DMS 273 (cell line): ENCODE measurements around the gene SMPD2.

ENCODE experiments used
- DNase-seq: peaks from one replicate; lab custom pipeline; 2025; ENCODE audit not compliant: unreplicated experiment; lab: John Stamatoyannopoulos, UW

The SMPD2 gene, protein sequence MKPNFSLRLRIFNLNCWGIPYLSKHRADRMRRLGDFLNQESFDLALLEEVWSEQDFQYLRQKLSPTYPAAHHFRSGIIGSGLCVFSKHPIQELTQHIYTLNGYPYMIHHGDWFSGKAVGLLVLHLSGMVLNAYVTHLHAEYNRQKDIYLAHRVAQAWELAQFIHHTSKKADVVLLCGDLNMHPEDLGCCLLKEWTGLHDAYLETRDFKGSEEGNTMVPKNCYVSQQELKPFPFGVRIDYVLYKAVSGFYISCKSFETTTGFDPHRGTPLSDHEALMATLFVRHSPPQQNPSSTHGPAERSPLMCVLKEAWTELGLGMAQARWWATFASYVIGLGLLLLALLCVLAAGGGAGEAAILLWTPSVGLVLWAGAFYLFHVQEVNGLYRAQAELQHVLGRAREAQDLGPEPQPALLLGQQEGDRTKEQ

DNA sequence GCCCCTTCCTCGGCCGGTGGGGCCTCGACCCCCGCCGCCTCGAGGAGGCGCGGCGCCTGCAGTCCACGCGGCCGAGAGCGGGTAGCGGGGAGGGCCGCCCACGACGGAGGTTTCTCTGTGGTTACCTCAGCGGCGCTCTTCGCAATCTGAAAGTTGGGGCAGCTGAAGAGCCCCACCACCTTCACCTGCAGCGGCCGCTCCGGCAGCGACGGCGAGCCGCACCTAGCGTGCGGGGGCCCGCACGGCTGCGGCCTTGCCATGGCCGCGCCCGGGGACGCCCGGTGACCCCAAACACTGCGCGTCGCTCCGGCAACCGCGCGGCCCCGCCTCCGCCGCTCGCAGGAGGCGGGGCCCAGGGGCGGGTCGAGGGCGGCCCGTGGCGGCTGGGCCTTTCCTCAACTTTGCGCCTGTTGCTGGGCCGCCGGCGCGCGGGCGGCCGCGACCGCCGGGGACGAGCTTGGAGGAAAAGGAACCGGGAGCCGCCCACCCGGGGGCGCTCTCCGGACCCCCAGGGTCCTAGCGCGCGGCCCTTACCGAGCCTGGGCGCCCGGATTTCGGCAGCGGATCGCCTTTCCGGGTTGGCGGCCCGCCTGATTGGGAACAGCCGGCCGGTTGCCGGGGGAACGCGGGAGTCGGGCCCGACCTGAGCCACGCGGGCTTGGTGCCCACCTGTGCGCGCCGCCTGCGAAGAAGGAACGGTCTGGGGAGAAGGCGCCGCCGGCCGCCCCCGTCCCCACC lies at the start of gene SMPD2, which contains the start of gene PPIL6:
TSS of gene SMPD2 (plus strand) at position 394 of the 738 bp plus-strand sequence. CDS start 398 bp downstream, outside the sequence.
TSS of gene PPIL6 (minus strand) at position 298 of the 738 bp plus-strand sequence. CDS start at position 260, 38 bp downstream.
- peak; percentile 97 for DNase-seq

DNA sequence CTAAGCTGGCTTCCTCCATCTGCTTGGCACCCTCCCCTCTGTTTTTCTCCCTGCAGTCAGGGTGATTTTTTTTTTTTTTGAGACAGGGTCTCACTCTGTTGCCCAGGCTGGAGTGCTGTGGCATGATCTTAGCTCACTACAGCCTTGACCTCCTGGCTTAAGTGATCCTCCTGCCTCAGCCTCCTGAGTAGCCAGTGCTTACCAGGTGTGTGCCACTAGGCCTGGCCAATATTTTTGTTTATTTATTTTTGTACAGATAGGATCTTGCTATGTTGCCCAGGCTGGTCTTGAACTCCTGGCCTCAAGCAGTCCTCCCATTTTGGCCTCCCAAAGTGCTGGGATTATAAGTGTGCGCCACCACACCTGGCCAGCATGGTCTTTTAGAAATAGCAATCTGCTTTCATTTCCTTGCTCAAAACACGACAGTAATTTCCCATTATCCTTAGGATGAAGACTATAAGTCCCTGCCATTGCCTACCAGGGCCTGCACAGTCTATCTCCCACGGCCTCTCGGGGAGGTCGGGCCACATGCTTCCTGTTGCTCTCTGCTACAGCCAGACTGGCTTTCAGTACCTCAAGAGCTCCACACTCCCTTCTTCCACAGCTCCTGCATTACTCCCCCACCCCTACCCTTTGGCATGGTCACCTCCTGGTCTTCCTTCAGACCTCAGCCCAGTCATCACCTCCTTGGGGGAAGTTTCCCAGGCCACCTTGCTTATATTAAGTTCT lies 47.2 kb upstream of the SMPD2 start:
- DNase-seq: no peak

GRCh38 chr6:109393886-109394281 lies 46.6 kb upstream of the SMPD2 start:
- no peak for DNase-seq

DNA sequence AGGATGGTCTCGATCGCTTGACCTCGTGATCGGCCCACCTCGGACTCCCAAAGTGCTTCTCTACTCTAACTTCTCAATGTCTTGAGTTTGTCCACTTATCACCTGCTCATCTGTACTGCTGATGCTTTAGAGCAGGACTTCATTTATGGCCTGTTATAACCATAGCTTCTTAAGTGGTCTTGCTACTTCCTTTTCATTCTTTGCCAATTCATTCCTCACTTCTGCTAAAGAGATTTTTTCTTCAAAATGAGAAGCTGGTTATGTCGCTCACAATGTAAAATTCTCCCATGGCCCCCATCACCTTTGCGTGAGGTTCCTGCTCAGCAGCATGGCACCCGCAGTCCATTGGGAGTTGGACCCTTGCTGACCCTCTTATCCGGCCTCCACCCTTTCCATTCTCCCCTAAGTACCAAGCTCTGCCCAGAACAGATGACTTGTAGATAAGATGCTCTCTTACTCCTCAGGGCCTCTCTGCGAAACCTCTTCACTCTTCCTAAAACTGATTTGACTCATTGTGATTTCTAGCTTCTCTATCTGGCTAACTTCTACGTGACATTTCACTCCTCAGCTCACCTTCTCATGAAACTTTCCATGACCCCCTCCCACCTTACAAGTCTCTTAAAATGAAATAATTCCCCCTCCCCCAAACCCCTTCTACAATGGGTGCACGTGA lies 44.3 kb upstream of the SMPD2 start:
- DNase-seq: no peak

DNA sequence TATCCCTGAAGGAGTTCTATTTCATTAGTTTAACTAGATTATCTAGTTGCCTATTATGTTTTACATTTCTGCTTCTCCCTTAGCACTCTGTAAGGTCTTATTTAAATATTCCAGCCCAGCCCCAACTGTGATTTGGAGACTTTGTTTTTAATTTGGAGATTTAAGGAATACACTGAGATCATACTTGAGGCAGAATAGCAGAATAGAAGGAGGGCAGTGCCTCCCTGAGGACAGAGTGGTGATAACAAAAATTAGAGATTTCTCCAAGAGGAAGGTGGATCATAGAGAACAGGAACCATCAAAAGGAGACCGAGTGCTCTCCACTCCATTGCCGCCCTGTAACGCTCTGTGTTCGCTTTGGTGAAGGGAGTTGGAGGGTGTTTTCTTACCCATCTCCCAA lies 43.5 kb upstream of the SMPD2 start:
- no peak for DNase-seq

DNA sequence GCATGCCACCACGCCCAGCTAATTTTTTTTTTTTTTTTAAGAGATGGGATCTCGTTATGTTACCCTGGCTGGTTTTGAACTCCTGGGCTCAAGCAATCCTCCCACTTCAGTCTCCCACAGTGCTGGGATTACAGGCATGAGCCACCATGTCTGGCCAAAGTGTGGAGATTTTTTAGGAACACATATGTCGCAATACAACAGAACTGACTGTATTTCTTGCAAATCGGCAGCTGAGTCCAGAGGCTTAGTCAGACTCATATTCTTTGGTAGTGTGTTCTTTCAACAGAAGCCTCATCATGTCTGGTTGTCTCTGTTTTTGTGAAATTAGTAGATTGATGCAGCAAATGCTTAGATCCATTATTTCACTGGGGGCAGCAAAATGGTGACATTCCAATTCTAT lies 34.3 kb upstream of the SMPD2 start:
- no peak for DNase-seq

- DNase-seq: no peak
These were observed 29.5 kb upstream of the SMPD2 start for GRCh38 chr6:109411034-109411433.

DNA sequence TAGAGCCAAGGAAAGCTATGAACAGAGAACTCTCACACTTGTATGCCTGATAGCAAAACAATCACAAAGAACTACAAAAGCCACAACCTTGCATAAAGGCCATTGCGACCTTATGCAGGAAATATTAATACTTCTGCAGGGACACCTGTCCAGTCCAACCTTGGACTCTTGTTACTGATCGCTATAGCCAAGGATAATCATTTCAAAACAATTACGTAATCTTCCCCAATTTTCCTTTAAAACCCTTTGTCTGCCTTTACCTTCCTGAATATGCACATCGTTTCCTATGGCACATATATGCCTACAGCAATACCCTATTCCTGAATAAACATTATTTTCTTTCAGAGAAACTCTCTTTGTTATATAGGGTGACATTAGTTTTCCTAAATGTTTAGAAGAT lies 22.9 kb upstream of the SMPD2 start:
- no peak for DNase-seq

- DNase-seq: no peak
These were observed 19.8 kb upstream of the SMPD2 start for GRCh38 chr6:109420751-109421150.

- no peak for DNase-seq
These were observed 19.3 kb upstream of the SMPD2 start for GRCh38 chr6:109421184-109421583.

- DNase-seq: no peak
These were observed 15.6 kb upstream of the SMPD2 start for GRCh38 chr6:109424946-109425345.

GRCh38 chr6:109428889-109429477 lies 11.5 kb upstream of the SMPD2 start:
- DNase-seq: peak; percentile 34

DNA sequence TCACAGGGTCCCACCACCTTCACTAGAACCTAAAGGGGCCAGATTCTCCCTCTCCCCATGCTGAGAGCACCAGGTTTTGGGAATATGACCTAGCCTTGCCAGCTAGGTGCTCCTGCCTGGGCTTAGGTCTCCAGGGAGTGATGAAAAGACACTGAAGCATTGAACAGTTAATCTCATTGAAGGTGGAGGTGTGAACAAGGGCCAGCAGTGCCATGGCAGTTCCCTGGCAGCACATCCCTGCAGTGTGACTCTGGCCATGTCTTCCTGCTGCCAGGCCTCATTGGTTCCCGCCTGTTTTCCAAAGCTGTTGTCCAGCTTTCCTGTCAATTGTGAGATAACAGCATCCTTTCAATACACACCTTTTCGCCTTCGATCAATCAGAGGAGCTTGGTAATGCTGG lies 11.0 kb upstream of the SMPD2 start:
- DNase-seq: no peak

DNA sequence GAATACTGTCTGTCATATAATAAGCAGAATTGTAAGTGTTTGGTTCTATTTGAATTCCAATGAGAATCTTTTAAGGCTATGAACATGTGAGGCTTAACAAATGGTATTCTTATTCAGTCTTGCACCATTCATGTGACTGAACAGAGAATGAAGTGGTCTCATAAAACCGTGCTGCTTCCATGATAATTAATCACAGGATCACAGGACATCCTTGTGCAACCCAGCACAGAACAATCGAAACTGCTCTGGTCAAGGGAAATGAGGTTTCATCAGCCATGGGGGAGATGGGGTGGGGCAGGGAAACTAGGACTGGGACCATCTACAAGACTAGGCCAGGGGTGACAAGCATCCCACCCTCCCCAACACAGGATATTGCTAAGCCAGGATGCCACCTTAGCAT lies 6.1 kb upstream of the SMPD2 start:
- DNase-seq: no peak

DNA sequence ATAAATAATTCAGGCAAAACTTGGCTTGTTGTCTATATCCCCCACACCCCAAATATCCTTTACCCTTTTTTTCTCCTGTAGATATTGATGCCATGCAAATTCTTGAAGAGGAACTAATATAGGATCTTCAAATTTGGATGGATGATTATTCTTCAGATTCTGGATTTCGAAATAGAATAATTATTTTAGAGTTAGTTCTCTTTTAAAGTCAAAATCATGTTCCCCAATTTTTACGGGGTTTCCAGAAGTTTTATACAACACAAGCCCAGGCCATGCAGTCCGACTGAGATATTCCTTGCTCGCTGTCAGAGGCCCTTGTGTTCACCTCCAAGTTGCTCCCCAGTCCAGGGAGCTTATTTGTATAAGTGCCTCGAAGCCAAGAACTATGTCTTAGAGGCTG lies 4.5 kb upstream of the SMPD2 start:
- no peak for DNase-seq

DNA sequence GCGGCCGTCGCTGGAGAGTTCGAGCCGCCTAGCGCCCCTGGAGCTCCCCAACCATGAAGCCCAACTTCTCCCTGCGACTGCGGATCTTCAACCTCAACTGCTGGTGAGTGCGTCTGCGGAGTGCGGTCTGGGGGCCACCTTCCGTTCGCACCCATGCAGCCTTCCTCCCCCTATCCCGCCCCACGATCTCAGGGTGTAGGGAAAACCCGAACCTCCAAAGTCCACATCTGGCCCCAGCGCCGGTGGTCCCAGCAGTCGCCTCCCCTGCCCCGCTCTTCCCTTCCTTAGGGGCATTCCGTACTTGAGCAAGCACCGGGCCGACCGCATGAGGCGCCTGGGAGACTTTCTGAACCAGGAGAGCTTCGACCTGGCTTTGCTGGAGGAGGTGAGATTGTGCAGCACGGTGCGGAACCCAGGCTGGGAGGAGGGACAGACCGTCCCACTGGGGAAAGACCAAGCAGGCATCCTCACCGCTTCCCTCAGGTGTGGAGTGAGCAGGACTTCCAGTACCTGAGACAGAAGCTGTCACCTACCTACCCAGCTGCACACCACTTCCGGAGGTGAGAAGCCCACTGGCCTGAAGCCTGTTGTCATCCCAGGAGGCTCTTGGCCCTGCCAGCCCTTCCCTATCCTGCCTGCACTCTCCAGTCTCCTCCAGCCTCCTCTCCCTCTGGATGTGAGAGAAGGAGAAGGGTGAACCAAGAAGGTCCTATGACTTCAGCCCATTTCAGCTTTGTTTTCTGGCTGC lies 719 bp downstream of the SMPD2 start:
- peak; percentile 76 for DNase-seq

GRCh38 chr6:109442393-109442924 lies 1.9 kb downstream of the SMPD2 start:
- no peak for DNase-seq

- DNase-seq: no peak
These were observed 3.0 kb downstream of the SMPD2 start for GRCh38 chr6:109443425-109443950.

DNA sequence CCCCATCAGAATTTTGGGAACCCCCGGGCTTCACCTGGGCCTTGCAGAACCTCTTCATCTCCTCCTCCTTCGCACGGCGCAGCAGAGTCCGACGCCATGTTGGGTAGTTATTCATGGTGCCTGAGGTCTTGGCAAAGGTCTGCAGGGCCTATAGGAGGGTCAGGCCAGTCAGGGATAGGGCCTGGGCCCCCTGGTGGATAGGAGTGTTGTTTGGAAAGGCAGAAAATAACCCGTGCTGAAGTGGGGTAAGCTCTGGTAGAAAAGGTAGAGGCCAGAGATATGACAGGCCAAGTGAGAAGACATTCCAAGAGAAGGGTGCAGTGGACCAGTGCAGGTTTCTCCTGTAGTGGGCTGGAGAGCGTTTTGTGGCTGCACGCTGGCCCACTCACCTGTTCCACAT lies 4.9 kb downstream of the SMPD2 start:
- DNase-seq: no peak
